H1 (cell line): Measurements from ENCODE around the gene ST8SIA2. TPM values are rescaled to one million over a fixed set of nuclear protein-coding genes. Genes with fewer than 3 reads are reported as not detected.

Source experiments
- CTCF ChIP-seq, 3 experiments: IDR thresholded peaks; 1 replicate in 2 of 3; 2 replicates in 1 of 3; pipeline versions ENCODE4 v1.5.1 to v1.6.1; 2011; ENCODE audit warnings: low read length in 3 of 3, mild to moderate bottlenecking in 3 of 3, inconsistent platforms in 2 of 3, low read depth in 1 of 3, moderate library complexity in 1 of 3; ENCODE audit not compliant: insufficient read depth in 1 of 3; ENCODE audit errors: control extremely low read depth in 1 of 3
- EZH2 ChIP-seq: fragments of 200-600 bp; sonication (generic); IDR thresholded peaks from 2 replicates; pipeline ENCODE4 v1.7.1; 2012; ENCODE audit warnings: low read depth, mild to moderate bottlenecking, moderate library complexity, low read length, inconsistent platforms; ENCODE audit not compliant: severe bottlenecking
- HDAC6 ChIP-seq: IDR thresholded peaks from one replicate; pipeline ENCODE4 v1.7.1; 2012; ENCODE audit warnings: low read depth, mild to moderate bottlenecking, inconsistent platforms, low read length, moderate library complexity
- PHF8 ChIP-seq: fragments of 200-600 bp; sonication (generic); conservative IDR thresholded peaks from 2 replicates; pipeline ENCODE4 v1.7.1; 2012; ENCODE audit warnings: low read depth, mild to moderate bottlenecking, inconsistent platforms, low read length, moderate library complexity
- SP2 ChIP-seq: IDR thresholded peaks from 2 replicates; pipeline ENCODE4 v1.6.1; 2012; ENCODE audit warnings: mild to moderate bottlenecking, low read length, inconsistent platforms
- TBP ChIP-seq: IDR thresholded peaks from 2 replicates; pipeline ENCODE4 v1.6.1; 2011; ENCODE audit warnings: low read depth, low read length, improper control_type of control experiment
- USF2 ChIP-seq: IDR thresholded peaks from 2 replicates; pipeline ENCODE4 v1.6.1; 2011; ENCODE audit warnings: low read length, improper control_type of control experiment
- YY1 ChIP-seq: IDR thresholded peaks from 2 replicates; pipeline ENCODE4 v1.6.1; 2011; ENCODE audit warnings: low read depth, mild to moderate bottlenecking, low read length
- polyA plus RNA-seq, 7 experiments: library from polyadenylated mRNA; depleted of rRNA in 3 of 7; stranded (reverse) in 5 of 7; unstranded in 2 of 7; fragments of >200 nt in 5 of 7; fragments of 200-250 nt in 2 of 7; gene quantifications; 1 replicate in 5 of 7; 2 replicates in 1 of 7; 4 replicates in 1 of 7; pipeline versions ENCODE4 v1.2.1 to v1.2.3, GENCODE V29; 2011 to 2013; ENCODE audit warnings: missing spikeins in 2 of 7, mixed read lengths in 2 of 7
- total RNA-seq: library from RNA; stranded (reverse); fragmentation: NEBNext Ultra II Directional; extraction: Animal tissue kit (Norgen Biotek cat#: 25700); gene quantifications from 2 replicates; pipeline ENCODE4 v1.2.1, GENCODE V29; 2021

The ST8SIA2 gene
- total and polyA plus RNA-seq, 2 of the 8 experiments (the other 6 are each of a cell fraction or from before 2014, with no cell fraction given) = 3.0 to 4.5 TPM

GRCh38 chr15:92415639-92416297 lies 22.1 kb downstream of the ST8SIA2 start (continued):
- TF ChIP-seq USF2 (no peak), SP2 (no peak), CTCF (IDR thresholded peaks at IDR 0.05; ENCODE audit: control extremely low read depth in 1 of 3, insufficient read depth in 1 of 3, low read depth in 1 of 3, low read length in 3 of 3) (no peak), YY1 (no peak), HDAC6 (no peak), PHF8 (no peak), TBP (no peak), EZH2 (no peak)
- TF ChIP-seq, all 59 proteins: peak for 0
